LNCAP (cell line): ENCODE results near the gene S100A8.

ENCODE experiments used
- TF ChIP-seq, protein P1 (sequence below): fragments of 450-650 bp; IDR thresholded peaks from 2 replicates; pipeline ENCODE4 v1.5.1; 2017; ENCODE audit warnings: mild to moderate bottlenecking

Gene S100A8

DNA sequence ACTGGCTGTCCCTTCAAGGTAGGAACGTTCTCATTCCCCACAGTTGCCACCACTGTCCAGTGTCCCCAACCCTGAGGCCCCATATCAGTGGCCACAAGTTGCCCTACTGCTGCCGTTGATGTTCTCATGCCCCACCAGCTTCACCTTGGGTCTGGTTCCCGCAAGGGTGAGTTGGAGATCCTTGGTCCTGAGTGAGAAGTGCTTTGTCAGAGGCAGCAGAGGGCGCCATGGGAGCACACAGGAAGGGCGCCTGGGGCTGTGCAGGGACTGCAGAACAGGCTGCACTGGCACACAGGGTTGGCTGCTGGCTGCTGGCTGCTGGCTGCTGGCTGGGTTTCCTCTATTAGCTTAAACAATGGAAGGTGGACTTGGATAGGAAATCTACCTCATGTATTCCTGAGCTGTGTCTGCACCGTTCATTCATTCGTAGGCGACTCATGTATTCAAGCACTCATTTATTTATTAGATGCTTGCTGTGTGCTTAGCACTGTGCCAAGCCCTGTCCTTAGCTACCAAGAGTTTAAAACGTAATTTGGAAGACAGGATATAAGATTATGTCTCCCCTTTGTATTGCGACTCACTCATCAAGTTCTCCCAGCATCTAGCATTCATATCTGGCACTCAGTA, 35.3 kb downstream of the S100A8 start:
- TF ChIP-seq, protein P1, sequence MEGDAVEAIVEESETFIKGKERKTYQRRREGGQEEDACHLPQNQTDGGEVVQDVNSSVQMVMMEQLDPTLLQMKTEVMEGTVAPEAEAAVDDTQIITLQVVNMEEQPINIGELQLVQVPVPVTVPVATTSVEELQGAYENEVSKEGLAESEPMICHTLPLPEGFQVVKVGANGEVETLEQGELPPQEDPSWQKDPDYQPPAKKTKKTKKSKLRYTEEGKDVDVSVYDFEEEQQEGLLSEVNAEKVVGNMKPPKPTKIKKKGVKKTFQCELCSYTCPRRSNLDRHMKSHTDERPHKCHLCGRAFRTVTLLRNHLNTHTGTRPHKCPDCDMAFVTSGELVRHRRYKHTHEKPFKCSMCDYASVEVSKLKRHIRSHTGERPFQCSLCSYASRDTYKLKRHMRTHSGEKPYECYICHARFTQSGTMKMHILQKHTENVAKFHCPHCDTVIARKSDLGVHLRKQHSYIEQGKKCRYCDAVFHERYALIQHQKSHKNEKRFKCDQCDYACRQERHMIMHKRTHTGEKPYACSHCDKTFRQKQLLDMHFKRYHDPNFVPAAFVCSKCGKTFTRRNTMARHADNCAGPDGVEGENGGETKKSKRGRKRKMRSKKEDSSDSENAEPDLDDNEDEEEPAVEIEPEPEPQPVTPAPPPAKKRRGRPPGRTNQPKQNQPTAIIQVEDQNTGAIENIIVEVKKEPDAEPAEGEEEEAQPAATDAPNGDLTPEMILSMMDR, result peak; percentile 50

DNA sequence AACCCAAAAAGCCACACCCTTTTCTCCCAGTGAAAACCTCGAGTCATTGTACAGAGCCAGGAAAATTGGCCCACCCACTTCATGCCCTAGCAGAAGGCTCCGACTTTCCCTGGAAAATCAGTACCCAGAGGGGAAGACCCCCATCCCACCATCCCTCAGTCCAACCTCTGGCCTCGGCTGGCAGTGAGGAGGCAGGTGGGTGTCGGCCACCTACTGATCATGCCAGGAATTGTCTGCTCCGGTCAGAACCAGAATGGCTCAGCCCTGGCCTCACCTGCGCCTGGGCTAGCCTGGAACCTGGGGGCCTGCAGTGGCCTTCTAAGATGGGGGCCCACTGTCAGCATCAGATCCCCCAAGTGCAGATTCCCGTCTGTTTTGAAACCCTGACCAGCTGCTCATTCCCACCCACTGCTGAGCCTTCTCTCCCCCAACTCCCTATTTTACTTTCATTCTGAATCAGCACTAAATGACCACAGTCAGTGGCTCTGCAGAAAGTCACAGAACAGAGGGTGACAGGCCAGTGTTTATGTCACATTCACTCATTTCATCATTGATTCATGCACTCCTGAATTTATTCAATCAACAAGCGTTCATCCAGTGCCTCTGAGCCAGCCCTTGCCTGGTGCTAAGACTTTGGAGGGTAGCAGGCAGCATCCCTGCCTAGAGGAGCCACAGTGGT, 36.2 kb downstream of the S100A8 start:
- TF ChIP-seq, protein P1, result no peak

DNA sequence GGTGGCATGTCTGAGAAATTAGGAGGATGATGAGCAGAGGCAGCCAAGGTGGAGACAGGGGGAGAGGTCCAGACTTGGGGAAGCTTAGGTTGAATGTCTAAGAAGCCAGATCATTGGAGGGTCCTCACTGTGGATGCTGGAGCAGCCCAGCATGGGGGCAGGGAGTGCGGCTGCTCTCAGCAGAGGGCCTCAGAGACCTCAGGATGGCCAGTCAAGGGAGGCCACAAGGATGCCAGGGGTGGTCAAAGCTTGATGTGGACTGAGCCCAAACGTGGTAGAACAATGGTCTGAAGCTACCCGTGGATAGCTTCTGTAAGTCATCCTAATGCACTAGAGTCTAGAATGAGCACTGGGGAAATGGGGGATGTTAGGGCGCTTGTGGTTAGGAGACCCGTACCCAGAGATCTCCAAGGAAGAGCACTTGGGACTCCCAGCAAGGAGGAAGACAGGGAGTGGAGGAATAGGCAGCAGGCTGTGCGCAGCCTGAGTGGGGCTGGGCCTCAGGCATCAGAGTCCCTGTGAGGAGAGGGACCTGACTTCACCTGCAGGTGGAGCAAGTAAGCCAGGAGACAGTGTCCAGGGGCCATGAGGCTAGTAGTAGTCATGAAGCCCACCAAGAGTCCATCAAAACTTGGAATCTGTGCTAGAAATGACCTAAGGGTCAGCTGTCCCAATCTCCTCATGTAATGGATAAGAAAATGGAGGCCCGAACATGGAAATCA, 37.5 kb downstream of the S100A8 start:
- TF ChIP-seq, protein P1, result peak; percentile 44; the same call in 1 of the 2 replicates

DNA sequence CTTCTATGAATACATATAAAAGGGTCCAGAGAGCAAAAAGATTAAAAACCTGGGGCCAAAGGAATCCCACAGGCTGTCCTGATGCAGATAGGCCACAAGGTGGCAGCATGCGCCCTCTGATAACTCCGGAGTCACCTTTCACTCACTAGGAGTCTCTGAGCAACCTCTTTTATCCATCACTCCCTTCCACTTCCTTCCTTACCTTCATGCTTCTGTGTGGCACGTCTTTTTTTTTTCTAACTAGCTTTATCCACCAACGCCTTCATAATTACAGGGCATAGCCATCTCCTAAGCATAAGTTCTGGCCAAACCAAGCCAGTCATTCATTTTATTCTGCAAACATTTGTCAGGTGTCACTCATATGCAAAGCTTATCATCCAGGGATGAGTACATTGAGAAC, 38.4 kb downstream of the S100A8 start:
- TF ChIP-seq, protein P1, result peak; percentile 97

DNA sequence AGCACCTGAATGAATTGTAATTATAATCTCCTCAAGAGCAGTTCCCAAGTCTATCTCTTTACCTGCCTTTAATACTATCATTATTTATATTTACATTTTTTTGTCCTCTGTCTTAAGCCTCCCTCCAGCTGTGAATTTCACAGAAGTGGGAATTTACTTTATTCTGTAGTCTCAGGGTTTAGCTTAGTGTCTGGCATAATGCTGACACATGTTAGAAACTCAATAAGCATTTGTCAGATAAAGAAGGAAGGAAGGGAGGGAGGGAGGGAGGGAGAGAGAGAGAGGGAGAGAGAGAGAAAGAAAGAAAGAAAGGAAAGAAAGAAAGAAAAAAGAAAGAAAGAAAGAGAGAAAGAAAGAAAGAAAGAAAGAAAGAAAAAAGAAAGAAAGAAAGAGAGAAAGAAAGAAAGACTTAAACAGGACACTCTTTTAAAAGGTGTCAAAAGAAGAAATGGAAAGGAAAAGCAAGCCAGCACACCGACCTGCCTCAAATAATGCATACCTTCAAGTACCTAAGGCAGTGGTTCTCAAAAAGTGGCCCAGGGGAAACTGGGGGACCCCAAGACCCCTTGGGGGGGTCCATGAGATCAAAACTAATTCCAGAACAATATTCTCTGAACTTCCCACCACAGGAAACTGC, 40.4 kb downstream of the S100A8 start:
- TF ChIP-seq, protein P1, result no peak

DNA sequence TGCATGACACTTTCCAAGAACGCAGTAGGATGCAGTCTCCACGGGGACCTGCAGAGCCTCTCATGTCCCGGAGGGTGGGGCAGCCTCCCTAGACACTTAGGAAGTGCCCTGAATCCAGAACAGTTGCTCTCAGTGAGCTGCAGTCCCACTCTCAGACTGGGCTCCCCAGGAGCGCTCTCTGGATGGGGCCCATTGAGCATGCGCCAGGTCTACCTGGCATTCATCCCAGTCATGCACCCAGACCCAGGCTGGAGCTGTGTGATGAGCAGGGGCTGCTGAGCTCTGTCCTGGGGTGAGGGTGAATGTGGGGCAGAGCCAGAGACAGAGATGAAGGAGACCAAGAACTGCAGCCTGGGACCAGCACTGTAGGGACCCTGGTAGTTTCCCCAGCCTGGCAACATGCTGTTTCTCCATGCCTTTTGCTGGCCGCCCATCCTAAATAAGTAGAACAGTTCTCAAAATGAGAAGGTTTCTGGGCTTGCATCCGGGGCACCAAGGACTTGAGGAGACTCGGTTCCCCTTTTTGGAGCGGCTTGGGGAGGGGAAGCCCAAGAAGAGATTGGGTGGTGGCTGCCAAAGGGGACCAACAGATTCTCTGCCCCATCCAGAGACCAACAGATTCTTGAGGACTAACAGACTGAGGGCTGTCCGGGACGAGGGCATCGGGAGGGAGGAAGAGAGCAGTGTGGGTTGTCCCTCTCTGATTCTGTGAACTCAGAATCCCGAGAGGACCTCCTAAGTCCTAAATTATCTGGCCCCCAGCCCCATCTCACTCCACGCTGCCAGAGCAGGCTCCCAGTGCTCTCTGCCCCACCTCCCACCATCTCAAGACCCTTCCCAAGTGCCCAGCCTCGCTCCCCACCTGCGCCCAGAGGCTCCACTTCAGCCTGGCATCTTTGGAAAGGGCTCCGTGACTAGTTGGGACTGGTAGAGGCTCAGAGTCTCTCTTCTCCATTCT, 41.2 kb downstream of the S100A8 start:
- TF ChIP-seq, protein P1, result no peak
